CD4-positive, alpha-beta T cell treated with Interleukin-6 at 100 ng/mL for 8 hours (primary cell): Measurements from ENCODE around the gene BCAR1.
"Not testable (repeated sequence)": the region's sequence is repeated elsewhere in the genome, so short reads cannot be mapped to it uniquely, and the experiment has no call there.

ENCODE experiments used
- DNase-seq: peaks from one replicate; pipeline ENCODE4 v3.0.0-alpha.2; 2020; ENCODE audit warnings: mixed read lengths, low spot score

Gene BCAR1

GRCh38 chr16:75272097-75272551 lies 20.7 kb upstream of the BCAR1 start:
- no peak for DNase-seq

- DNase-seq: no peak
These were observed 20.1 kb upstream of the BCAR1 start for GRCh38 chr16:75271441-75272096.

GRCh38 chr16:75269358-75269757 lies 17.9 kb upstream of the BCAR1 start:
- DNase-seq: not testable (repeated sequence)

- DNase-seq: no peak
These were observed 16.3 kb upstream of the BCAR1 start for GRCh38 chr16:75267631-75268264.

GRCh38 chr16:75266738-75267630 lies 15.6 kb upstream of the BCAR1 start:
- DNase-seq: no peak

GRCh38 chr16:75265911-75266701 lies 14.7 kb upstream of the BCAR1 start:
- DNase-seq: no peak

GRCh38 chr16:75264999-75265910 lies 13.8 kb upstream of the BCAR1 start:
- no peak for DNase-seq

GRCh38 chr16:75264457-75264998 lies 13.1 kb upstream of the BCAR1 start:
- DNase-seq: no peak

GRCh38 chr16:75263963-75264445 lies 12.6 kb upstream of the BCAR1 start:
- DNase-seq: no peak

- no peak for DNase-seq
These were observed 12.0 kb upstream of the BCAR1 start for GRCh38 chr16:75263291-75263962.

GRCh38 chr16:75262800-75263127 lies 11.3 kb upstream of the BCAR1 start:
- DNase-seq: no peak

GRCh38 chr16:75262104-75262799 lies 10.8 kb upstream of the BCAR1 start:
- no peak for DNase-seq

- DNase-seq: no peak
These were observed 10.2 kb upstream of the BCAR1 start for GRCh38 chr16:75261590-75262078.

- no peak for DNase-seq
These were observed 9.6 kb upstream of the BCAR1 start for GRCh38 chr16:75260851-75261589.

GRCh38 chr16:75258807-75259141 lies 7.3 kb upstream of the BCAR1 start:
- DNase-seq: no peak

- no peak for DNase-seq
These were observed 6.7 kb upstream of the BCAR1 start for GRCh38 chr16:75257886-75258806.

GRCh38 chr16:75256696-75257343 lies 5.4 kb upstream of the BCAR1 start:
- no peak for DNase-seq
